PC-9 (cell line): ENCODE results near the gene SLC6A5. TPM values are rescaled to one million over a fixed set of nuclear protein-coding genes. Genes with fewer than 3 reads are reported as not detected.

Source experiments
- BruUV-seq: library from RNA; stranded (reverse); fragments of 400-500 nt; replicated peaks from 2 replicates; lab custom pipeline; 2021; lab: Mats Ljungman, UMichigan
- CTCF ChIA-PET: fragments of 300-600 bp; sonication (Branson Sonifier 250); formaldehyde crosslinking; loops from one replicate; lab custom pipeline; 2022; ENCODE audit warnings: antibody characterized with exemption; lab: Charles Lee
- POLR2A ChIA-PET: fragments of 300-600 bp; sonication (Branson Sonifier 250); formaldehyde crosslinking; loops from one replicate; lab custom pipeline; 2022; ENCODE audit warnings: antibody characterized with exemption; ENCODE audit not compliant: unreplicated experiment; lab: Charles Lee
- DNase-seq, 2 experiments: peaks; one replicate each; pipeline versions ENCODE4 v3.0.0 to v3.0.0-alpha.2; 2015 to 2022; ENCODE audit warnings: mixed read lengths in 1 of 2
- H2AFZ ChIP-seq: fragments of 200-600 bp; sonication (generic); 2 replicates; pipeline ENCODE4 v1.8.1; 2017; ENCODE audit warnings: antibody characterized with exemption
- H3F3A ChIP-seq: fragments of 200-600 bp; sonication (generic); 2 replicates; pipeline ENCODE4 v1.8.1; 2017; ENCODE audit warnings: antibody characterized with exemption, mild to moderate bottlenecking, low read depth; ENCODE audit not compliant: insufficient read depth
- H3K27ac ChIP-seq: fragments of 200-600 bp; sonication (generic); 2 replicates; pipeline ENCODE4 v1.6.1; 2016; ENCODE audit warnings: mixed run types
- H3K27me3 ChIP-seq: fragments of 200-600 bp; sonication (generic); 2 replicates; pipeline ENCODE4 v1.6.1; 2016; ENCODE audit warnings: low read depth, mixed run types; ENCODE audit not compliant: insufficient read depth
- H3K36me3 ChIP-seq: fragments of 200-600 bp; sonication (generic); 2 replicates; pipeline ENCODE4 v1.6.1; 2016; ENCODE audit warnings: low read depth, mixed run types
- H3K4me1 ChIP-seq: fragments of 200-600 bp; sonication (generic); replicated peaks from 2 replicates; pipeline ENCODE4 v1.6.1; 2016; ENCODE audit warnings: mixed run types; ENCODE audit not compliant: insufficient read depth
- H3K4me2 ChIP-seq: fragments of 200-600 bp; sonication (generic); 2 replicates; pipeline ENCODE4 v1.6.1; 2017; ENCODE audit warnings: mixed run types
- H3K4me3 ChIP-seq: fragments of 200-600 bp; sonication (generic); 2 replicates; pipeline ENCODE4 v1.6.1; 2016; ENCODE audit warnings: mixed run types
- H3K79me2 ChIP-seq: fragments of 200-600 bp; sonication (generic); 2 replicates; pipeline ENCODE4 v1.6.1; 2017; ENCODE audit warnings: low read depth, mixed run types
- H3K9me2 ChIP-seq: fragments of 200-600 bp; sonication (generic); 2 replicates; pipeline ENCODE4 v1.8.1; 2017; ENCODE audit warnings: mild to moderate bottlenecking; ENCODE audit not compliant: insufficient read depth
- H3K9me3 ChIP-seq: fragments of 200-600 bp; sonication (generic); 2 replicates; pipeline ENCODE4 v1.8.1; 2016; ENCODE audit warnings: low read depth; ENCODE audit not compliant: insufficient read depth
- H4K20me1 ChIP-seq: fragments of 200-600 bp; sonication (generic); 2 replicates; pipeline ENCODE4 v1.8.1; 2017; ENCODE audit not compliant: insufficient read depth
- CTCF ChIP-seq: fragments of 200-600 bp; sonication (generic); conservative IDR thresholded peaks from 2 replicates; pipeline ENCODE4 v1.6.1; 2017; ENCODE audit warnings: mixed run types, antibody characterized with exemption, mild to moderate bottlenecking, moderate library complexity
- EZH2 ChIP-seq: fragments of 200-600 bp; sonication (generic); IDR thresholded peaks from 2 replicates; pipeline ENCODE4 v1.8.0; 2017; ENCODE audit warnings: antibody characterized with exemption, low read depth
- intact Hi-C: fragments of 100-400 bp; cut with micrococcal nuclease; formaldehyde crosslinking; loops from one replicate; pipeline ENCODE4 v1.10.0; 2022; ENCODE audit not compliant: unreplicated experiment
- total RNA-seq: library from RNA; stranded (reverse); gene quantifications from 2 replicates; pipeline ENCODE4 v1.2.3, GENCODE V29; 2021

Gene SLC6A5
- total RNA-seq, 1 experiment from 2014 or later, result not detected

DNA sequence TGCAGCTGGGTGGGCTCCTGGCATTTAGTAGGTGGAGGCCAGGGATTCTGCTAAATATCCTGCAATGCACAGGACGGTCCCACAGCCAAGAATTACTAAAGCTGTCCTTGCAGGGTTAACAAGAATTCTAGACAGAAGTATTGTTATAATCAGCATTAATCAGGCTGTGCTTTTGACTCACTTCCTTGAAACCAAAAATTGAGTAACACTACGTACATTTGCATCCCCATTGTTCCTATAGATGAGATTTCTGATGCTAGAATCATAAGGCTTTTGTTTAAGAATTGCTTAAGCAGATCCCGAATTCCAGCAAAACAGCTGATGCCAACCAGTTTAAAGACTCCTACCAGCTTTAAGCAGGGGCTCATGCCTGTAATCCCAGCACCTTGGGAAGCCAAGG lies 11.4 kb downstream of the SLC6A5 start:
- POLR2A ChIA-PET, result no interaction called here
- intact Hi-C loops, result loop anchor here (1.0 kb wide), 1 partner anchor 214 kb away; no protein-coding TSS in a partner anchor
- H3K9me3 ChIP-seq, result no peaks in the 10 kb centered on the region
- H3K9me2 ChIP-seq, result no peaks in the 10 kb centered on the region
- H3K36me3 ChIP-seq, result no peaks in the 10 kb centered on the region
- H3K79me2 ChIP-seq, result no peaks in the 10 kb centered on the region
- no peak overlapping the region for H2AFZ ChIP-seq
- DNase-seq, result no peak
- H3K4me3 ChIP-seq, result no peak overlapping the region
- H3K27me3 ChIP-seq, result peaks cover 54% of the 10 kb centered on the region
- TF ChIP-seq CTCF, result no peak
- no peak for TF ChIP-seq EZH2
- CTCF ChIA-PET, result no interaction called here
- H3K4me2 ChIP-seq, result no peak overlapping the region
- no peaks in the 10 kb centered on the region for H3K4me1 ChIP-seq
- no peaks in the 10 kb centered on the region for H3F3A ChIP-seq
- no peak overlapping the region for H3K27ac ChIP-seq
- H4K20me1 ChIP-seq, result no peaks in the 10 kb centered on the region
- no TSS peak for BruUV-seq

DNA sequence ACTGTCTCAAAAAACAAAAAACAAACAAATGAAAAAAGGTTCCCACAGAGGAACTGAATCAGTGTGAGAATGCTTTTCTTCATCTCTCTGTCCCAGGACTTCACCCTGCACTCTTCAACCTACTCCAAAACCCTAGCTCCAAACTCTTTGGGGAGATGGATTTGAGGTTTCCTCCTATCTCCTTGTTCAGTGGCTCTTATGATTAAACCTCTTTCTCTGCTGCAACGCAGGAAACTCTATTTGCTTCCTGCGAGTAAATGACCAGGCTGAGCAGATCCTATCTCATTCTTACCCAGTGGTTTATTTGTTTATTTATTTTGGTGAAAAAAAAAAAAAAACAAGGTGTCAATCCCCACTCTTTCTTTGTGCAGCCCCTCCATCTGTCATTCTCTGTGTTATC lies 12.0 kb downstream of the SLC6A5 start:
- Histone ChIP-seq H3K27me3 (peaks cover 54% of the 10 kb centered on the region), H3K4me2 (no peak overlapping the region), H3K4me1 (no peaks in the 10 kb centered on the region), H3K9me3 (no peaks in the 10 kb centered on the region), H3K79me2 (no peaks in the 10 kb centered on the region), H3K4me3 (no peak overlapping the region), H3K9me2 (no peaks in the 10 kb centered on the region), H2AFZ (no peak overlapping the region), H3F3A (no peaks in the 10 kb centered on the region), H3K36me3 (no peaks in the 10 kb centered on the region), H3K27ac (no peak overlapping the region), H4K20me1 (no peaks in the 10 kb centered on the region)
- intact Hi-C loops, result no loop called here
- TF ChIP-seq EZH2 (no peak), CTCF (no peak)
- ChIA-PET POLR2A (no interaction called here), CTCF (no interaction called here)
- no peak for DNase-seq
- BruUV-seq, result no TSS peak

GRCh38 chr11:20611892-20612291 lies 12.5 kb downstream of the SLC6A5 start:
- Histone ChIP-seq H3K36me3 (no peaks in the 10 kb centered on the region), H3K4me3 (no peak overlapping the region), H4K20me1 (no peaks in the 10 kb centered on the region), H3K27ac (no peak overlapping the region), H3K4me1 (no peaks in the 10 kb centered on the region), H3K27me3 (peaks cover 53% of the 10 kb centered on the region), H3K4me2 (no peak overlapping the region), H3K9me2 (no peaks in the 10 kb centered on the region), H2AFZ (no peak overlapping the region), H3K79me2 (no peaks in the 10 kb centered on the region), H3F3A (no peaks in the 10 kb centered on the region), H3K9me3 (no peaks in the 10 kb centered on the region)
- ChIA-PET POLR2A (no interaction called here), CTCF (no interaction called here)
- intact Hi-C loops, result no loop called here
- no TSS peak for BruUV-seq
- TF ChIP-seq CTCF, result no peak
- no peak for TF ChIP-seq EZH2
- peak in 1 of 2 experiments; percentile 48 for DNase-seq
